Neural crest cell (in vitro differentiated cells): Measurements from ENCODE around the gene ZBTB24. TPM values are rescaled to one million over a fixed set of nuclear protein-coding genes. Genes with fewer than 3 reads are reported as not detected.

Experiments used
- DNase-seq: peaks from one replicate; pipeline ENCODE4 v3.0.0; 2021; ENCODE audit warnings: low read depth, mixed read lengths, low spot score
- H3K27ac Mint-ChIP-seq: one replicate; pipeline ENCODE4 v1.8.0; 2021; ENCODE audit warnings: mild to moderate bottlenecking, mixed read lengths; ENCODE audit not compliant: unreplicated experiment
- H3K27me3 Mint-ChIP-seq: 2 replicates; pipeline ENCODE4 v1.8.0; 2021; ENCODE audit warnings: low read depth, mild to moderate bottlenecking, mixed read lengths
- H3K36me3 Mint-ChIP-seq: 2 replicates; pipeline ENCODE4 v1.8.0; 2021; ENCODE audit warnings: low read depth, mild to moderate bottlenecking, mixed read lengths
- H3K4me1 Mint-ChIP-seq: 2 replicates; pipeline ENCODE4 v1.8.0; 2021; ENCODE audit warnings: mixed read lengths
- H3K4me3 Mint-ChIP-seq: one replicate; pipeline ENCODE4 v1.8.0; 2021; ENCODE audit warnings: mild to moderate bottlenecking, mixed read lengths
- H3K9me3 Mint-ChIP-seq: 2 replicates; pipeline ENCODE4 v1.8.0; 2021; ENCODE audit warnings: mixed read lengths
- total RNA-seq: library from RNA; stranded (reverse); gene quantifications from 2 replicates; pipeline ENCODE4 v1.2.1, GENCODE V29; 2021
- TF ChIP-seq, protein P1 (sequence below): fragments of 200-600 bp; sonication (generic); conservative IDR thresholded peaks from 2 replicates; pipeline ENCODE4 v1.5.0; 2021; ENCODE audit warnings: antibody characterized with exemption, mild to moderate bottlenecking

ZBTB24 gene
- total RNA-seq, 1 donor from 2014 or later: 10.5 TPM

DNA sequence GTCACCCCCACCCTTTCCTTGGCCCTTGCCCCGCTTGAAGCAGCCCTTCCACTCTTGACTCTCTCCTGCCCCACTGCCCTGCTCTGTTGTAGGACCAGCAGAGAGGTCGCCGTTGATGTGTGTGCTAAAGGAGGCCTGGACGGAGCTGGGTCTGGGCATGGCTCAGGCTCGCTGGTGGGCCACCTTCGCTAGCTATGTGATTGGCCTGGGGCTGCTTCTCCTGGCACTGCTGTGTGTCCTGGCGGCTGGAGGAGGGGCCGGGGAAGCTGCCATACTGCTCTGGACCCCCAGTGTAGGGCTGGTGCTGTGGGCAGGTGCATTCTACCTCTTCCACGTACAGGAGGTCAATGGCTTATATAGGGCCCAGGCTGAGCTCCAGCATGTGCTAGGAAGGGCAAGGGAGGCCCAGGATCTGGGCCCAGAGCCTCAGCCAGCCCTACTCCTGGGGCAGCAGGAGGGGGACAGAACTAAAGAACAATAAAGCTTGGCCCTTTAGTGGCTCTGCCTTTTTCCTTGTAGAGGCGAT, 39.5 kb downstream of the ZBTB24 start:
- H3K27me3 Mint-ChIP-seq: no peaks in the 10 kb centered on the region
- no peak overlapping the region for H3K27ac Mint-ChIP-seq
- TF ChIP-seq, protein P1, sequence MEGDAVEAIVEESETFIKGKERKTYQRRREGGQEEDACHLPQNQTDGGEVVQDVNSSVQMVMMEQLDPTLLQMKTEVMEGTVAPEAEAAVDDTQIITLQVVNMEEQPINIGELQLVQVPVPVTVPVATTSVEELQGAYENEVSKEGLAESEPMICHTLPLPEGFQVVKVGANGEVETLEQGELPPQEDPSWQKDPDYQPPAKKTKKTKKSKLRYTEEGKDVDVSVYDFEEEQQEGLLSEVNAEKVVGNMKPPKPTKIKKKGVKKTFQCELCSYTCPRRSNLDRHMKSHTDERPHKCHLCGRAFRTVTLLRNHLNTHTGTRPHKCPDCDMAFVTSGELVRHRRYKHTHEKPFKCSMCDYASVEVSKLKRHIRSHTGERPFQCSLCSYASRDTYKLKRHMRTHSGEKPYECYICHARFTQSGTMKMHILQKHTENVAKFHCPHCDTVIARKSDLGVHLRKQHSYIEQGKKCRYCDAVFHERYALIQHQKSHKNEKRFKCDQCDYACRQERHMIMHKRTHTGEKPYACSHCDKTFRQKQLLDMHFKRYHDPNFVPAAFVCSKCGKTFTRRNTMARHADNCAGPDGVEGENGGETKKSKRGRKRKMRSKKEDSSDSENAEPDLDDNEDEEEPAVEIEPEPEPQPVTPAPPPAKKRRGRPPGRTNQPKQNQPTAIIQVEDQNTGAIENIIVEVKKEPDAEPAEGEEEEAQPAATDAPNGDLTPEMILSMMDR: no peak

DNA sequence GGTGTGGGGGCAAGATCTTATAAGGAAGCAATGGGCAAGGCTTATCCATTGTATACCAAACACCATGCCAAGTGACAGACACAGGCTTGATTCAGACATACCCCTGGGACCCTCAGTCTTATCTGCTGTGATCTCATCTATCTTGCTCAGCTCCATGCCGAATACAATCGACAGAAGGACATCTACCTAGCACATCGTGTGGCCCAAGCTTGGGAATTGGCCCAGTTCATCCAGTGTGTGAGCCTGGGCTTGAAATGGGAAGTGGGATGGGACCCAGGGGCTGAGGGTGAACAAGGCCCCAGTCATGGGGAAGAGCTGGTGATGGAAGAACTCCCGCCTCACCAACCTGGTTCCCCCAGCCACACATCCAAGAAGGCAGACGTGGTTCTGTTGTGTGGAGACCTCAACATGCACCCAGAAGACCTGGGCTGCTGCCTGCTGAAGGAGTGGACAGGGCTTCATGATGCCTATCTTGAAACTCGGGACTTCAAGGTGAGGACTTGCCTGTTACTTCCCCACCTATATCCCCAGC, 40.6 kb downstream of the ZBTB24 start:
- Mint-ChIP-seq H3K4me1 (peaks cover 19% of the 10 kb centered on the region), H3K4me3 (peak overlapping the region; percentile 97), H3K27ac (no peak overlapping the region), H3K27me3 (no peaks in the 10 kb centered on the region), H3K9me3 (no peaks in the 10 kb centered on the region), H3K36me3 (peaks cover 5% of the 10 kb centered on the region)
- DNase-seq: no peak
- TF ChIP-seq, protein P1: no peak

More for the DNA sequence above, 39.5 kb downstream of the ZBTB24 start:
- peak overlapping the region; percentile 97 for H3K4me3 Mint-ChIP-seq
- H3K9me3 Mint-ChIP-seq: no peaks in the 10 kb centered on the region
- peaks cover 19% of the 10 kb centered on the region for H3K4me1 Mint-ChIP-seq
- DNase-seq: no peak
- peaks cover 5% of the 10 kb centered on the region for H3K36me3 Mint-ChIP-seq

DNA sequence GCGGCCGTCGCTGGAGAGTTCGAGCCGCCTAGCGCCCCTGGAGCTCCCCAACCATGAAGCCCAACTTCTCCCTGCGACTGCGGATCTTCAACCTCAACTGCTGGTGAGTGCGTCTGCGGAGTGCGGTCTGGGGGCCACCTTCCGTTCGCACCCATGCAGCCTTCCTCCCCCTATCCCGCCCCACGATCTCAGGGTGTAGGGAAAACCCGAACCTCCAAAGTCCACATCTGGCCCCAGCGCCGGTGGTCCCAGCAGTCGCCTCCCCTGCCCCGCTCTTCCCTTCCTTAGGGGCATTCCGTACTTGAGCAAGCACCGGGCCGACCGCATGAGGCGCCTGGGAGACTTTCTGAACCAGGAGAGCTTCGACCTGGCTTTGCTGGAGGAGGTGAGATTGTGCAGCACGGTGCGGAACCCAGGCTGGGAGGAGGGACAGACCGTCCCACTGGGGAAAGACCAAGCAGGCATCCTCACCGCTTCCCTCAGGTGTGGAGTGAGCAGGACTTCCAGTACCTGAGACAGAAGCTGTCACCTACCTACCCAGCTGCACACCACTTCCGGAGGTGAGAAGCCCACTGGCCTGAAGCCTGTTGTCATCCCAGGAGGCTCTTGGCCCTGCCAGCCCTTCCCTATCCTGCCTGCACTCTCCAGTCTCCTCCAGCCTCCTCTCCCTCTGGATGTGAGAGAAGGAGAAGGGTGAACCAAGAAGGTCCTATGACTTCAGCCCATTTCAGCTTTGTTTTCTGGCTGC, 41.8 kb downstream of the ZBTB24 start:
- Mint-ChIP-seq H3K27ac (peak overlapping the region; percentile 90), H3K9me3 (no peaks in the 10 kb centered on the region), H3K36me3 (peaks cover 5% of the 10 kb centered on the region), H3K4me3 (peak overlapping the region; percentile 97), H3K4me1 (peaks cover 19% of the 10 kb centered on the region), H3K27me3 (no peaks in the 10 kb centered on the region)
- peak; percentile 26 for DNase-seq
- TF ChIP-seq, protein P1: peak; percentile 33

DNA sequence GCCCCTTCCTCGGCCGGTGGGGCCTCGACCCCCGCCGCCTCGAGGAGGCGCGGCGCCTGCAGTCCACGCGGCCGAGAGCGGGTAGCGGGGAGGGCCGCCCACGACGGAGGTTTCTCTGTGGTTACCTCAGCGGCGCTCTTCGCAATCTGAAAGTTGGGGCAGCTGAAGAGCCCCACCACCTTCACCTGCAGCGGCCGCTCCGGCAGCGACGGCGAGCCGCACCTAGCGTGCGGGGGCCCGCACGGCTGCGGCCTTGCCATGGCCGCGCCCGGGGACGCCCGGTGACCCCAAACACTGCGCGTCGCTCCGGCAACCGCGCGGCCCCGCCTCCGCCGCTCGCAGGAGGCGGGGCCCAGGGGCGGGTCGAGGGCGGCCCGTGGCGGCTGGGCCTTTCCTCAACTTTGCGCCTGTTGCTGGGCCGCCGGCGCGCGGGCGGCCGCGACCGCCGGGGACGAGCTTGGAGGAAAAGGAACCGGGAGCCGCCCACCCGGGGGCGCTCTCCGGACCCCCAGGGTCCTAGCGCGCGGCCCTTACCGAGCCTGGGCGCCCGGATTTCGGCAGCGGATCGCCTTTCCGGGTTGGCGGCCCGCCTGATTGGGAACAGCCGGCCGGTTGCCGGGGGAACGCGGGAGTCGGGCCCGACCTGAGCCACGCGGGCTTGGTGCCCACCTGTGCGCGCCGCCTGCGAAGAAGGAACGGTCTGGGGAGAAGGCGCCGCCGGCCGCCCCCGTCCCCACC, 42.5 kb downstream of the ZBTB24 start, which contains the start of the genes PPIL6 and SMPD2:
Gene PPIL6 (minus strand): TSS at position 298 of the 738 bp plus-strand sequence. CDS start 38 bp downstream, at position 260.
Gene SMPD2 (plus strand): TSS at position 394 of the 738 bp plus-strand sequence. CDS start 398 bp downstream, outside the sequence.
- Mint-ChIP-seq H3K9me3 (no peaks in the 10 kb centered on the region), H3K36me3 (peaks cover 2% of the 10 kb centered on the region), H3K4me3 (peak within 1 kb of the TSS; percentile 97), H3K27ac (peak within 1 kb of the TSS; percentile 90), H3K4me1 (peaks cover 17% of the 10 kb centered on the region), H3K27me3 (no peaks in the 10 kb centered on the region)
- TF ChIP-seq, protein P1: peak; percentile 37
- peak; percentile 72 for DNase-seq

DNA sequence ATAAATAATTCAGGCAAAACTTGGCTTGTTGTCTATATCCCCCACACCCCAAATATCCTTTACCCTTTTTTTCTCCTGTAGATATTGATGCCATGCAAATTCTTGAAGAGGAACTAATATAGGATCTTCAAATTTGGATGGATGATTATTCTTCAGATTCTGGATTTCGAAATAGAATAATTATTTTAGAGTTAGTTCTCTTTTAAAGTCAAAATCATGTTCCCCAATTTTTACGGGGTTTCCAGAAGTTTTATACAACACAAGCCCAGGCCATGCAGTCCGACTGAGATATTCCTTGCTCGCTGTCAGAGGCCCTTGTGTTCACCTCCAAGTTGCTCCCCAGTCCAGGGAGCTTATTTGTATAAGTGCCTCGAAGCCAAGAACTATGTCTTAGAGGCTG, 47.0 kb downstream of the ZBTB24 start:
- Mint-ChIP-seq H3K27me3 (no peaks in the 10 kb centered on the region), H3K36me3 (no peaks in the 10 kb centered on the region), H3K4me1 (peaks cover 8% of the 10 kb centered on the region), H3K27ac (no peak overlapping the region), H3K4me3 (no peak overlapping the region), H3K9me3 (no peaks in the 10 kb centered on the region)
- no peak for DNase-seq
- TF ChIP-seq, protein P1: no peak
